GM12801 (cell line): ENCODE measurements around the gene ABCA4.

Experiments used
- CTCF ChIP-seq: IDR thresholded peaks from one replicate; pipeline ENCODE4 v1.5.1; 2011; ENCODE audit warnings: control low read depth; ENCODE audit not compliant: insufficient read length; ENCODE audit errors: extremely low read depth

ABCA4 gene

GRCh38 chr1:94011709-94012595 is 109.0 kb downstream of the ABCA4 start:
- TF ChIP-seq CTCF = no peak

GRCh38 chr1:94011129-94011528 is 109.8 kb downstream of the ABCA4 start:
- TF ChIP-seq CTCF = no peak

- TF ChIP-seq CTCF = no peak
Measured at GRCh38 chr1:94009304-94009703, 111.6 kb downstream of the ABCA4 start.

DNA sequence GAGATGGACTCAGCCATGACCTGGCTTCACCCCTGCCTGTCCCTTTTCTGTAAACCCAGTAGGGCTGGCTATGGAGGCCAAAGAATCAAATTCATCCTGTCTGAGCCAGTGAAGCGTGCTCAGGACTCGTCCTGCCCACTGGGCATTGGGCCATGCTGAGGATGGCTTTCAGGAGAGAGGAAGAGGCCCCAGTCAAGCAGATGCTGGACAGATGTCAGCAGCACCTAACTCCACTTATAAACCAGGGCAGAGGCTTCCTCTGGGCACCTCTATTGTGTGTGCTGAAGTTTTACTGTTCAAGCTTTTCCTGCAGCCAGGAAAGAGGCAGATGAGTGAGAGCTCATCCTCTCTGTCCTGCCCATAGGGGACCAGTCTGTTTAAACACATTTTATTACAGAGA is 114.3 kb downstream of the ABCA4 start:
- TF ChIP-seq CTCF = no peak

DNA sequence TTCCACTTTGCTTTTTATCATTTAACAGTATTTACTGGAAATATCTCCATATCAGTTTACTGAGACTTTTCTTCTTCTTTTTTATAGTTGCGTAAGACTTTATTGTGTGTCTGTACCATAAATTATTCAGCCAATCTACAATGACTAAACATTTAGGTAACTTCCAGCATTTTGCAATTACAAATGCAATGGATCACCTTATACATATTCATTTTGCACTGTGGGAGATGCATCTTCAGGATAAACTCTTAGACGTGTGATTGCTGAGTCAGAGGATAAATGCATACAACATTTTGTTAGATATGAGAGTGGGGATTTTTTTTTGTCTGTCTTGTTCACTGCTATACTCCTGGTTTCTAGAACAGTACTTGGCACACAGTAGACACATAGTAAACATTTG is 116.0 kb downstream of the ABCA4 start:
- no peak for TF ChIP-seq CTCF

DNA sequence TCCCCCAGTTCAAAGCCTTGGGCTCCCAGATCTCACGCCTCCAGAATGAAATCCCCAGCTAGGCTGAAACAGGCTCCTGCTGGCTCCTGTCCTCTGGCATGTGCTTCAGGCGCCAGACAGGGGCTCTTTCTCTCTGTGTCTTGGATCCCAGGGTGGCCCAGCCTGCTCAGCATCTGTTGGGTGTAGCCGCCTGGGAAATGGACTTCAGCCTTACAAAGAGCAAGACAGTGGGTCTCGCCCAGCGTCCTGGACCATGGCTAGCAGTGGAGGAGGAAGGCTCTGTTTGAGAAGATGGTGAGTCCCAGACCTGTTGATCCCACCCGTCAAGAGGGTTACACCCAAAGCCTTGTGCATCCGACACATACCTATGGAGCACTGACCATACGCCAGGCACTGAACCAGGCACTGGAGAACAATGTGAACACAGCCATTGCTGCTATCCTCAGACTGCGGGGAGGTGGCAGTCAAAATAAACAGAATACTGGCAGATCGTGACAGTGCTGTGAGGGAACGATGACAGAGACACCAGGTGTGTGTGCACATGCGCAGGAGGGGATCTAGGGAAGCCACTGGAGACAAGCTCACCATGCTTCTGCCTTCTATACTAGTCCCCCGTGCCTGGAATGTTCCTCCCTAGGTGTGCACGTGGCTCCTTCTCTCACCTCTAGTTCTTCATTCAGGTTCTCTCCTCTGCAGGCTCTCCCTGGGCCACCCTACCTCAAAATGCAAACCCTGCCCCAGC is 118.7 kb downstream of the ABCA4 start:
- TF ChIP-seq CTCF = no peak

DNA sequence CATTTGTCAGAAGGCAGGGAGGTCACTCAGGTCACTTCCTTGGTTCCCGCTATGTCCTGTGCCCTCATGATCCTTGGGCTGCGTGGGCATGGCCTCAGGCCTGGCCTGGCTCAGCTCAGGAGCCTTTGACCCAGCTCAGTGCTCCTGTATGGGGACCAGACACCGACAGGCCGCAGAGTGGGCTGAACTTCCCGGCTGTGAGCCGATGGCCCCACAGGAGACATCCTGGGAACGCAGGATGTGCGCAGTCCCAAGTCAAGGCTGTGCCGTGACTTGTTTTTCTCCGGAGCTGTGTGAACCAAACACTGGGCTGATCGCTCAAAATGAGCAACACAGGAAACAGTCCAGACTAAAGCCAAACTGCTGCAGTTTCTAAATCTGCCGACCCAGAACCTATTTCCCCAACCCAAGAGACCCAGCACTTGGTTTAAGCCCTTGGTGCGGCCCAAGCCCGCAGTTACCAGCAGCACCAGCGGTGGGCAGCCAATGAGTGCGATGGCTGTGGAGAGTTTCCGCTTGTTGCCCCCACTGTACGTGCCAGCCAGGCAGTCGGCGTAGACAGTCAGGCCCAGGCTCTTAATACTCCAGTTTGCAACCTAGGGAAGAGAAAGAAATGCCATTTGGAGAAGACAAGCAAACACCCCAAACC is 119.4 kb downstream of the ABCA4 start:
- no peak for TF ChIP-seq CTCF
